Mucosa of descending colon (tissue), 3 donors: ENCODE measurements around the gene PHLPP1. TPM values are rescaled to one million over a fixed set of nuclear protein-coding genes. Genes with fewer than 3 reads are reported as not detected.

Experiments used
- ATAC-seq: fragments of 200-7000 bp; cut with Tn5 transposase; one replicate; pipeline ENCODE4 v1.9.1; 2020; ENCODE audit warnings: mild to moderate bottlenecking, moderate library complexity
- DNase-seq, 3 donors: peaks; one replicate each; pipeline ENCODE4 v3.0.0-alpha.2; 2020
- H3K36me3 ChIP-seq: fragments of 200-600 bp; one replicate; pipeline ENCODE4 v1.8.0; 2021; ENCODE audit warnings: low read depth, mild to moderate bottlenecking
- H3K4me1 ChIP-seq: fragments of 200-600 bp; one replicate; pipeline ENCODE4 v1.8.0; 2021; ENCODE audit warnings: low read depth, mild to moderate bottlenecking
- H3K4me3 ChIP-seq: fragments of 200-600 bp; one replicate; pipeline ENCODE4 v1.8.0; 2021; ENCODE audit warnings: mild to moderate bottlenecking
- H3K9me3 ChIP-seq: fragments of 200-600 bp; one replicate; pipeline ENCODE4 v1.8.0; 2021; ENCODE audit warnings: mild to moderate bottlenecking
- CTCF ChIP-seq: fragments of 200-600 bp; IDR thresholded peaks from one replicate; pipeline ENCODE4 v1.8.0; 2022; ENCODE audit warnings: antibody characterized with exemption, mild to moderate bottlenecking
- intact Hi-C, 2 donors: fragments of 100-400 bp; cut with DNase I in 1 of 2; cut with micrococcal nuclease in 1 of 2; formaldehyde crosslinking; loops; one replicate each; pipeline versions ENCODE4 v1.11.0 to v1.11.1; 2022; cut with DNase I, micrococcal nuclease
- total RNA-seq, 3 donors: library from RNA; stranded (reverse); fragmentation: NEBNext Ultra II Directional in 2 of 3; extraction: Animal tissue kit (Norgen Biotek cat#: 25700) in 2 of 3; gene quantifications; one replicate each; pipeline versions ENCODE4 v1.2.1 to v1.2.4, GENCODE V29; 2021 to 2023
- donor health status: DM: no; HTN: no; CAD: no; lungs with moderate emphysema.
- donor health status: DM: no; HTN: no; CAD: no.
- donor health status: DM: no; HTN: yes; CAD: no.

PHLPP1 gene
- total RNA-seq, 3 donors from 2014 or later, result 17.9 to 28.9 (median 19.7) TPM

GRCh38 chr18:63025251-63026090, 310.1 kb downstream of the PHLPP1 start:
- no peaks in the 10 kb centered on the region for H3K4me1 ChIP-seq
- DNase-seq (peak in 2 of 3 donors; percentile 54 to 59), ATAC-seq (peak; percentile 59)
- no peaks in the 10 kb centered on the region for H3K36me3 ChIP-seq
- no peak overlapping the region for H3K4me3 ChIP-seq
- H3K9me3 ChIP-seq, result no peaks in the 10 kb centered on the region
- TF ChIP-seq CTCF, result no peak
- intact Hi-C loops, result no loop called here

GRCh38 chr18:63028380-63028779, 313.0 kb downstream of the PHLPP1 start:
- H3K36me3 ChIP-seq, result no peaks in the 10 kb centered on the region
- no peak overlapping the region for H3K4me3 ChIP-seq
- no peak for TF ChIP-seq CTCF
- ATAC-seq (no peak), DNase-seq (no peak)
- no peaks in the 10 kb centered on the region for H3K4me1 ChIP-seq
- intact Hi-C loops, result no loop called here
- no peaks in the 10 kb centered on the region for H3K9me3 ChIP-seq

Other genes starting within 250 kb of the PHLPP1 start
- 10 to 100 TPM; 22.2 to 27.5 (median 26.0) TPM for gene ZCCHC2, start 192.5 kb upstream of the PHLPP1 start, total RNA-seq